ENCODE measurements around the gene FOXL2. TPM values are rescaled to one million over a fixed set of nuclear protein-coding genes. Genes with fewer than 3 reads are reported as not detected.
A peak's percentile ranks its signal among the peaks of the same experiment; 100 is the strongest.

The FOXL2 gene
- total and polyA plus RNA-seq, 2 of the 13 experiments (the other 11 are each of a cell fraction or from before 2014, with no cell fraction given), result not detected

GRCh38 chr3:138935863-138936740, 10.8 kb downstream of the FOXL2 start (continued):
- TF ChIP-seq ASH2L (IDR thresholded peaks at IDR 0.05; ENCODE audit: insufficient read length, low read depth, low read length), result peak; percentile 22
- TF ChIP-seq BRF2 (CRISPR knock-in tag; IDR thresholded peaks at IDR 0.05), result 0 out of 2 replicates have a peak, but pooled peaks have one; percentile 45
- no peak for TF ChIP-seq GPBP1L1 (CRISPR knock-in tag; IDR thresholded peaks at IDR 0.05)
- TF ChIP-seq ZBED4 (CRISPR knock-in tag; IDR thresholded peaks at IDR 0.05; ENCODE audit: borderline replicate concordance), result no peak; the same call in 1 of the 2 replicates
- peak; percentile 74; the same call in 1 of the 2 replicates for TF ChIP-seq GABPB1 (CRISPR knock-in tag; IDR thresholded peaks at IDR 0.05)
- 0 out of 2 replicates have a peak, but pooled peaks have one; percentile 57 for TF ChIP-seq ARID2 (CRISPR knock-in tag; IDR thresholded peaks at IDR 0.05; ENCODE audit: borderline replicate concordance)
- TF ChIP-seq BCL6 (CRISPR knock-in tag; IDR thresholded peaks at IDR 0.05), result 0 out of 2 replicates have a peak, but pooled peaks have one; percentile 25
- no peak for TF ChIP-seq CCAR2 (optimal IDR thresholded peaks at IDR 0.05; ENCODE audit: low read depth, low read length)
- TF ChIP-seq ZNF574 (CRISPR knock-in tag; IDR thresholded peaks at IDR 0.05), result peak; percentile 45; the same call in 1 of the 2 replicates
- TF ChIP-seq ZBTB49 (CRISPR knock-in tag; IDR thresholded peaks at IDR 0.05; ENCODE audit: borderline replicate concordance), result no peak
- TF ChIP-seq POLR2AphosphoS2 (IDR thresholded peaks at IDR 0.05; ENCODE audit: low read depth, low read length), result no peak
- 0 out of 2 replicates have a peak, but pooled peaks have one; percentile 34 for TF ChIP-seq DMAP1 (CRISPR knock-in tag; IDR thresholded peaks at IDR 0.05)
- TF ChIP-seq ZNF777 (CRISPR knock-in tag; IDR thresholded peaks at IDR 0.05), result peak; percentile 91
- peak; percentile 49; the same call in 1 of the 2 replicates for TF ChIP-seq KDM3A (CRISPR knock-in tag; IDR thresholded peaks at IDR 0.05; ENCODE audit: low read depth)
- no peak for TF ChIP-seq ZNF562 (CRISPR knock-in tag; IDR thresholded peaks at IDR 0.05; ENCODE audit: borderline replicate concordance)
